ENCODE data around the gene FBLL1. TPM values are rescaled to one million over a fixed set of nuclear protein-coding genes. Genes with fewer than 3 reads are reported as not detected.

Gene FBLL1
- total RNA-seq, 6 experiments from 2014 or later = 0.26 to 0.49 (median 0.38) TPM; not detected in 3

DNA sequence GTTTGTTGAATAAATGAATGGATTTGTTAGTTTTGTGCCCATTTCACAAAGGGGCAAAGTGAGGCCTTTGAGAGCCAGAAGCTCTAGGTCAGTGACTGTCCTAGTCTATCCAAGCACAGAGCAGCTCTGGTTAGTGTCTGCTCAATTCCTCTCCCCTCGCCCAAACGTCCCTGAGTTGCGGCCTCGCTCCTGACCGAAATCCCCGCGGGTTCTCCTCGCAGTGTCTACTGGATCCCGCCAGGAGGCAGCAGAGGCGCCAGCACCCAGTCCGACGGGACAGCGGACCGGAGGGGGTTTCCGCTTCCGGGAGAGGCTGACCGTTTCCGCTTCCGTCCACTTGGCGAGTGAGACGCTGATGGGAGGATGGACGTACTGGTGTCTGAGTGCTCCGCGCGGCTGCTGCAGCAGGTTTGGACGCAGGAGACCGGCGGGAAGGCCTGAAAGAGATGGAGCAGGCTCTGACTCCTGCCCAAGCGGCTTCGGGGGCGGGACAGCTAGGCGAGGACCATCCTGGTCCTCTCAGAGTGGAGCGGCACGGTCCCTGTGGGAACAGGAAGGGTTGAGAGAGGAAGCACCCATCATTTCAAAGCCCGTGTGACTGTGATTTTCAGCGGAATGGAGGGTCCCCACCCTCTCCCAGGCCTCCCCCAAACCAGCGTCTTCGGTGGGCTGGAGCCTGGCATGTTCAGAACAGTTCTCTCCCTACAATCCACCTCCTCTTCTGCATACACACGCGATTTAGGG lies 42.8 kb upstream of the FBLL1 start, which contains the start of gene RARS1:
TSS of gene RARS1 (plus strand) at position 336 of the 744 bp plus-strand sequence. CDS start at position 364, 28 bp downstream.
- ATAC-seq (peak; percentile 100), DNase-seq (peak; percentile 94 to 96 (median 95))
- TF ChIP-seq, protein P1, sequence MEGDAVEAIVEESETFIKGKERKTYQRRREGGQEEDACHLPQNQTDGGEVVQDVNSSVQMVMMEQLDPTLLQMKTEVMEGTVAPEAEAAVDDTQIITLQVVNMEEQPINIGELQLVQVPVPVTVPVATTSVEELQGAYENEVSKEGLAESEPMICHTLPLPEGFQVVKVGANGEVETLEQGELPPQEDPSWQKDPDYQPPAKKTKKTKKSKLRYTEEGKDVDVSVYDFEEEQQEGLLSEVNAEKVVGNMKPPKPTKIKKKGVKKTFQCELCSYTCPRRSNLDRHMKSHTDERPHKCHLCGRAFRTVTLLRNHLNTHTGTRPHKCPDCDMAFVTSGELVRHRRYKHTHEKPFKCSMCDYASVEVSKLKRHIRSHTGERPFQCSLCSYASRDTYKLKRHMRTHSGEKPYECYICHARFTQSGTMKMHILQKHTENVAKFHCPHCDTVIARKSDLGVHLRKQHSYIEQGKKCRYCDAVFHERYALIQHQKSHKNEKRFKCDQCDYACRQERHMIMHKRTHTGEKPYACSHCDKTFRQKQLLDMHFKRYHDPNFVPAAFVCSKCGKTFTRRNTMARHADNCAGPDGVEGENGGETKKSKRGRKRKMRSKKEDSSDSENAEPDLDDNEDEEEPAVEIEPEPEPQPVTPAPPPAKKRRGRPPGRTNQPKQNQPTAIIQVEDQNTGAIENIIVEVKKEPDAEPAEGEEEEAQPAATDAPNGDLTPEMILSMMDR (IDR thresholded peaks at IDR 0.05) = peak; percentile 96 to 98 (median 96)
- TF ChIP-seq POLR2A (IDR thresholded peaks at IDR 0.05) = peak; percentile 63
- WGBS (ENCODE audit: insufficient coverage, low coverage, low lambda C conversion rate, missing lambda C conversion rate) = 0% methylated on average over 11 of the region's 40 CpGs
- intact Hi-C loops (cut with DNase I) = no loop called here
- Histone ChIP-seq H3K4me1 (peaks cover 0 to 7% (median 4%) of the 10 kb centered on the region in 4 donors), H3K9me3 (no peaks in the 10 kb centered on the region), H3K27me3 (no peaks in the 10 kb centered on the region), H3K4me3 (peak within 1 kb of the TSS; percentile 77 to 99 (median 93)), H3K36me3 (peaks cover 0 to 34% (median 14%) of the 10 kb centered on the region in 4 donors), H3K27ac (peak within 1 kb of the TSS in 2 of 3 donors; percentile 35 to 59)

DNA sequence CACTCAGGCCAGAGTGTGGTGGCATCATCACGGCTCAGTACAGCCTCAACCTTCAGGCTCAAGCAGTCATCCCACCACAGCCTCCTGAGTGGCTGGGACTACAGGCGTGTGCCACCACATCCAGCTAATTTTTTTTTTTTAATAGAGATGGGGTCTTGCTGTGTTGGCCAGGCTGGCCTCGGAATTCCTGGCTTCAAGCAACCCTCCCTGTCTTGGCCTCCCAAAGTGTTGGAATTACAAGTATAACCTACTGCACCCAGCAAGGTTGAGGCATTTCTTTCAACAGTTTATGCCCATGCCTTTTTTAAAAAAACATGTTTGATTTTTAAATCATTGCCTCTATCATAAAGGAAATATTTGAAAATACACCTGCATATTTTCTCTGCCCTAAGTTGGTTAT lies 40.0 kb upstream of the FBLL1 start:
- ATAC-seq (no peak), DNase-seq (no peak)
- Histone ChIP-seq H3K27ac (no peak overlapping the region), H3K9me3 (no peaks in the 10 kb centered on the region), H3K4me3 (no peak overlapping the region), H3K36me3 (peaks cover 4 to 61% (median 28%) of the 10 kb centered on the region in 4 donors), H3K4me1 (peaks cover 0 to 7% (median 4%) of the 10 kb centered on the region in 4 donors), H3K27me3 (no peaks in the 10 kb centered on the region)
- 97% methylated on average over 3 of the region's 3 CpGs for WGBS (ENCODE audit: insufficient coverage, low coverage, low lambda C conversion rate, missing lambda C conversion rate)
- TF ChIP-seq POLR2A (IDR thresholded peaks at IDR 0.05) = no peak
- intact Hi-C loops (cut with DNase I) = no loop called here

DNA sequence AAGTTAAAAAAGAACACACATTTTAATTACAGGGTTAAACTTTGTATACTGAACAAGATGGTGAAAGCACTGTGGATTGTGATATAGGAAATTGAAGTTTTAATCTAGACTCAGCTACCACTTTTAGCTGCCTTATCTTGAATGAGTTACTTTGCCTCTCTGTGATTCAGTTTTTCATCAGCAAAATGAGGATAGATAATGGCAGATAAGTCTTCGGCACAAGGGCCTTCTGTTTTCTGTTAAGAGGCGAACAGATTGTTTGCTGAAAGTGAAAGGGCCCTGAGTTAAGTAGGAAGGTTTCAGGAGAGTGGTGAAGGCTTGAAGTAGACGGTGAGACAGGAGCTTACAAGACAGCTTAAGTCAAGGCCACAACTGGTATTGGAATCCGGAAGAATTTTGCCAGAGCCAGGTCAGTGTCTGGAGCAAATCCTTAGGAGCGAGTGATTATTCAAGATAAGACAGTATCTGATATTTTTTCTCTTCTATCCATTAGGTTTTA lies 35.0 kb upstream of the FBLL1 start:
- no peak overlapping the region for H3K27ac ChIP-seq
- no peak overlapping the region for H3K4me3 ChIP-seq
- no peaks in the 10 kb centered on the region for H3K9me3 ChIP-seq
- no peaks in the 10 kb centered on the region for H3K27me3 ChIP-seq
- no peak for DNase-seq
- WGBS (ENCODE audit: insufficient coverage, low coverage, low lambda C conversion rate, missing lambda C conversion rate) = 91% methylated on average over 4 of the region's 5 CpGs
- no peaks in the 10 kb centered on the region for H3K4me1 ChIP-seq
- no peak for TF ChIP-seq POLR2A (IDR thresholded peaks at IDR 0.05)
- intact Hi-C loops (cut with DNase I) = no loop called here
- ATAC-seq = no peak
- H3K36me3 ChIP-seq = peaks cover 14 to 99% (median 48%) of the 10 kb centered on the region in 4 donors

DNA sequence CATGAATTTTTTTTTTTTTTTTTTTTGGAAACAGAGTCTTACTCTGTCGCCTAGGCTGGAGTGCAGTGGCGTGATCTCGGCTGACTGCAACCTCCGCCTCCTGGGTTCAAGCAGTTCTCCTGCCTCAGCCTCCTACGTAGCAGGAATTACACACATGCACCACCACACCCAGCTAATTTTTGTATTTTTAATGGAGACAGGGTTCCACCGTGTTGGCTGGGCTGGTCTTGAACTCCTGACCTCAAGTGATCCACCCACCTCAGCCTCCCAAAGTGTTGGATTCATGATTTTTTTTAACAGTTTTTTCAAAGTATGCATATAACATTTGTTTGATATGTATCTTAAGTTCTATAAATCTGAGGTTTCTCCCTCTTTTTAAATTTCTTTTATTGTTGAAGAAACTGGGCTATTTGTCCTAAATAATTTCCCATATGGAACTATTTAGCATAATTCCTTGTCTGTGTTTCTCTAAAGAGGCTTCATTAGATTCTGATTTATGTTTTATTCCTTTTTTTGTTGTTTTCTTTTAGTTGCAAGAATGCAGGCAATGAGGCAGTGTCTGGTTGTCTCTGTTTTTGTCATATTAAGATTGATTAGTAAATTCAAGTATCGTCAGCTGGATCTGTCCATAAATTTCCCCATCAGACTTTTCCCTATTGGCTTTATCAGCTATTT lies 26.4 kb upstream of the FBLL1 start:
- no peaks in the 10 kb centered on the region for H3K9me3 ChIP-seq
- H3K4me1 ChIP-seq = no peaks in the 10 kb centered on the region
- no peak overlapping the region for H3K4me3 ChIP-seq
- DNase-seq (no peak), ATAC-seq (no peak)
- 83% methylated on average over 7 of the region's 7 CpGs for WGBS (ENCODE audit: insufficient coverage, low coverage, low lambda C conversion rate, missing lambda C conversion rate)
- intact Hi-C loops (cut with DNase I) = no loop called here
- H3K27ac ChIP-seq = no peak overlapping the region
- H3K36me3 ChIP-seq = peaks cover 0 to 75% (median 19%) of the 10 kb centered on the region in 4 donors
- TF ChIP-seq POLR2A (IDR thresholded peaks at IDR 0.05) = no peak
- TF ChIP-seq, protein P1 (IDR thresholded peaks at IDR 0.05) = no peak
- H3K27me3 ChIP-seq = no peaks in the 10 kb centered on the region

DNA sequence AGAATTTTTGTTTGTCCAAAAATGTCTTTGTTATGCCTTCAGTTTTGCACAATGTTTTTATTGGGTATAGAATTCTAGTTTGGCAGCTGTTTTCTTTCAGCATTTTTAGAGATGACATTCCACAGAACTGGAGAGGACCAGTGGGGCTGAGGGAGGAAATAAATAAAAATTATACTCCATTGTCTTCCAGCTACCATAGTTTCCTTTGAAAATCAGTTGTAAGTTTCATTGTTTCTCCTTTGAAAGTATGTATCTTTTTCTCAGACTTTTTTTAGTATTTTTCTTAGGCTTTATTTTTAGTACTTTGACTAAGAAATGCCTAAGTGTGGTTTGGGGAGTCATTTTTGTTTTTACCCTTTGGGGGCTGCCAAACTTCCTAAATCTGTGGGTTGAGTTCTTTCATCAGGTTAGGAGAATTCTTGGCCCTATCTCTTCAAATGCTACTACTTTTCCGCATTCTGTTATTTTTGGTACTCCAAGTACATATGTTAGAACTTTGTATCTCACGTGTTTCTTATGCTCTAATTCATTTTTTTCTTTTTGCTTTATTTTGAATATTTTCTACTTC lies 15.2 kb upstream of the FBLL1 start:
- 95% methylated on average over 2 of the region's 2 CpGs for WGBS (ENCODE audit: insufficient coverage, low coverage, low lambda C conversion rate, missing lambda C conversion rate)

More for the DNA sequence above, 15.2 kb upstream of the FBLL1 start:
- Histone ChIP-seq H3K27me3 (no peaks in the 10 kb centered on the region), H3K4me1 (no peaks in the 10 kb centered on the region), H3K27ac (no peak overlapping the region), H3K36me3 (peaks cover 0 to 79% (median 41%) of the 10 kb centered on the region in 4 donors), H3K9me3 (no peaks in the 10 kb centered on the region), H3K4me3 (no peak overlapping the region)
- intact Hi-C loops (cut with DNase I) = no loop called here
- no peak for TF ChIP-seq POLR2A (IDR thresholded peaks at IDR 0.05)
- TF ChIP-seq, protein P1 (IDR thresholded peaks at IDR 0.05) = no peak
- DNase-seq (no peak), ATAC-seq (no peak)

All from right lobe of liver (tissue), 6 donors.